ENCODE data around the gene HES2. TPM values are rescaled to one million over a fixed set of nuclear protein-coding genes. Genes with fewer than 3 reads are reported as not detected.

Gene HES2
- polyA plus RNA-seq, 1 donor from 2014 or later: not detected

- TF ChIP-seq SMC3 (conservative IDR thresholded peaks at IDR 0.05; ENCODE audit: poor library complexity): no peak
- no peak for TF ChIP-seq CTCF (IDR thresholded peaks at IDR 0.05; ENCODE audit: poor library complexity, severe bottlenecking)
- TF ChIP-seq RAD21 (conservative IDR thresholded peaks at IDR 0.05): no peak
- TF ChIP-seq EZH2 (IDR thresholded peaks at IDR 0.05; ENCODE audit: borderline replicate concordance, insufficient read depth, low read length, poor library complexity, severe bottlenecking): no peak
- no peak for TF ChIP-seq MXI1 (conservative IDR thresholded peaks at IDR 0.05; ENCODE audit: poor library complexity, severe bottlenecking)
- TF ChIP-seq POLR2AphosphoS5 (IDR thresholded peaks at IDR 0.05): no peak
- no peak for TF ChIP-seq TAF1 (IDR thresholded peaks at IDR 0.05; ENCODE audit: low read depth)
- no peak overlapping the region for H3K9ac ChIP-seq (ENCODE audit: low read length)
Observed at GRCh38 chr1:6466751-6467150, 47.0 kb upstream of the HES2 start.

GRCh38 chr1:6466023-6466422 lies 46.3 kb upstream of the HES2 start, which contains the start of gene TNFRSF25:
Gene TNFRSF25 (minus strand): TSS chr1:6466173. CDS start chr1:6466107, 66 bp downstream.
- no peaks in the 10 kb centered on the region for H3K9me2 ChIP-seq (ENCODE audit: insufficient read depth, low read length)
- no peaks in the 10 kb centered on the region for H3F3A ChIP-seq (ENCODE audit: insufficient read depth, low read length, poor library complexity, severe bottlenecking)
- no peak within 1 kb of the TSS for H3K4me3 ChIP-seq (ENCODE audit: low read length)
- no peak within 1 kb of the TSS for H3K9ac ChIP-seq (ENCODE audit: low read length)
- TF ChIP-seq MXI1 (conservative IDR thresholded peaks at IDR 0.05; ENCODE audit: poor library complexity, severe bottlenecking) (no peak), EZH2 (IDR thresholded peaks at IDR 0.05; ENCODE audit: borderline replicate concordance, insufficient read depth, low read length, poor library complexity, severe bottlenecking) (no peak), REST (IDR thresholded peaks at IDR 0.05; ENCODE audit: borderline replicate concordance) (no peak), EP300 (conservative IDR thresholded peaks at IDR 0.05; ENCODE audit: poor library complexity, severe bottlenecking) (no peak), CTCF (IDR thresholded peaks at IDR 0.05; ENCODE audit: poor library complexity, severe bottlenecking) (no peak), TAF1 (IDR thresholded peaks at IDR 0.05; ENCODE audit: low read depth) (no peak), SMC3 (conservative IDR thresholded peaks at IDR 0.05; ENCODE audit: poor library complexity) (no peak), RAD21 (conservative IDR thresholded peaks at IDR 0.05) (no peak), POLR2AphosphoS5 (IDR thresholded peaks at IDR 0.05) (no peak)
- no peak within 1 kb of the TSS for H2AFZ ChIP-seq (ENCODE audit: low read depth, low read length)
- no peaks in the 10 kb centered on the region for H3K79me2 ChIP-seq (replicated peaks; ENCODE audit: insufficient read depth, low read length)
- H3K4me2 ChIP-seq (ENCODE audit: low read length): no peak within 1 kb of the TSS
- H3K27ac ChIP-seq (ENCODE audit: low read length): no peak within 1 kb of the TSS
- H3K36me3 ChIP-seq (ENCODE audit: insufficient read depth, low read length): no peaks in the 10 kb centered on the region
- H3K27me3 ChIP-seq (ENCODE audit: insufficient read depth, low read depth, low read length): no peaks in the 10 kb centered on the region
- H4K20me1 ChIP-seq (ENCODE audit: insufficient read depth): no peaks in the 10 kb centered on the region
- no peaks in the 10 kb centered on the region for H3K9me3 ChIP-seq (ENCODE audit: low read length)

More at GRCh38 chr1:6466751-6467150, 47.0 kb upstream of the HES2 start:
- H3K4me2 ChIP-seq (ENCODE audit: low read length): no peak overlapping the region
- H3F3A ChIP-seq (ENCODE audit: insufficient read depth, low read length, poor library complexity, severe bottlenecking): no peaks in the 10 kb centered on the region
- no peaks in the 10 kb centered on the region for H3K9me2 ChIP-seq (ENCODE audit: insufficient read depth, low read length)
- no peak overlapping the region for H2AFZ ChIP-seq (ENCODE audit: low read depth, low read length)
- H3K4me3 ChIP-seq (ENCODE audit: low read length): no peak overlapping the region
- H3K27ac ChIP-seq (ENCODE audit: low read length): no peak overlapping the region
- H3K9me3 ChIP-seq (ENCODE audit: low read length): no peaks in the 10 kb centered on the region
- no peaks in the 10 kb centered on the region for H3K36me3 ChIP-seq (ENCODE audit: insufficient read depth, low read length)
- no peaks in the 10 kb centered on the region for H3K27me3 ChIP-seq (ENCODE audit: insufficient read depth, low read depth, low read length)
- H4K20me1 ChIP-seq (ENCODE audit: insufficient read depth): no peaks in the 10 kb centered on the region
- no peaks in the 10 kb centered on the region for H3K79me2 ChIP-seq (replicated peaks; ENCODE audit: insufficient read depth, low read length)
